ENCODE results near the gene ZNF185. TPM values are rescaled to one million over a fixed set of nuclear protein-coding genes. Genes with fewer than 3 reads are reported as not detected.

Gene ZNF185
- total and polyA plus RNA-seq, 2 of the 8 experiments (the other 6 are each of a cell fraction or from before 2014, with no cell fraction given) = 15.6 to 20.1 TPM

DNA sequence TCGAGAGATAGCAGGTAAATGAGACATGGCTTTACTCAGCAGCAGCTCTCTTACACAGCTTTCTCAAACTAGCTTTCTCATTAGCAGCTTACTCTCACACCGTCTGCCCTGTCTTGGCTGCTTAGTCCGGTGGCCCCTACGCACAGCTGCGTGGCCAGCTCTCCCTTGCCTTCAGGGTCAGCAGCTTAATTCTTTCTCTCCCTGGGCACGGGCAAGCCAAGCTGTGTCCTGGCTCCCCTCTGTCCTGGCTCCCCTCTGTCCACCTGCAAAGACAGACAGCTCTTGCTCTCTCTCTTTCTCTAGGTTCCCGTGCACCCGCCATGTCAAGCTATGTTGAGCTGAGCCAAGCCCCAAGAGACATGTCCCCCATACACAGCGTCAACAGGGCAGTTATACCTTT is 39.4 kb downstream of the ZNF185 start:
- 94% methylated on average over 8 of the region's 9 CpGs; no CpG with 5 or more reads in 1 of the 2 experiments for WGBS, 2 experiments (ENCODE audit: extremely low coverage in 1 of 2, insufficient coverage in 1 of 2, insufficient read length in 1 of 2, insufficient replicate concordance in 2 of 2, low coverage in 1 of 2, low lambda C conversion rate in 2 of 2, missing lambda C conversion rate in 1 of 2)
- no peak overlapping the region for H3K9ac ChIP-seq (replicated peaks in 1 of 4; ENCODE audit: extremely low read depth in 1 of 4, low read depth in 3 of 4, low read length in 3 of 4)
- CTCF ChIA-PET (ENCODE audit: partially characterized antibody) = interaction anchor here (1.3 to 1.6 kb wide), 3 partner anchors 11 to 24 kb away, joined by 4 to 7 read pairs (median 5); no protein-coding TSS in a partner anchor
- TF ChIP-seq BCL11A (IDR thresholded peaks at IDR 0.05; ENCODE audit: low read depth in 2 of 2, low read length in 2 of 2) (no peak), SUZ12 (IDR thresholded peaks at IDR 0.05; ENCODE audit: low read length) (no peak), PHF8 (conservative IDR thresholded peaks at IDR 0.05; ENCODE audit: low read depth, low read length) (no peak), NANOG (IDR thresholded peaks at IDR 0.05; ENCODE audit: insufficient read depth, low read depth, low read length, poor library complexity, severe bottlenecking) (no peak), RBBP5 (IDR thresholded peaks at IDR 0.05; ENCODE audit: borderline replicate concordance, low read depth, low read length) (no peak), CBX5 (IDR thresholded peaks at IDR 0.05; ENCODE audit: low read depth, low read length) (no peak), POU5F1 (IDR thresholded peaks at IDR 0.05; ENCODE audit: low read depth, low read length) (no peak), RFX5 (IDR thresholded peaks at IDR 0.05; ENCODE audit: borderline replicate concordance, low read depth, low read length) (no peak), JUN (IDR thresholded peaks at IDR 0.05; ENCODE audit: low read depth, low read length) (no peak), MAFK (IDR thresholded peaks at IDR 0.05; ENCODE audit: low read depth, low read length) (no peak), CHD2 (IDR thresholded peaks at IDR 0.05; ENCODE audit: low read length) (no peak), TAF7 (optimal IDR thresholded peaks at IDR 0.05; ENCODE audit: borderline replicate concordance, low read depth, low read length) (no peak), CEBPB (IDR thresholded peaks at IDR 0.05; ENCODE audit: low read depth, low read length) (no peak)
- TF ChIP-seq, protein P1, sequence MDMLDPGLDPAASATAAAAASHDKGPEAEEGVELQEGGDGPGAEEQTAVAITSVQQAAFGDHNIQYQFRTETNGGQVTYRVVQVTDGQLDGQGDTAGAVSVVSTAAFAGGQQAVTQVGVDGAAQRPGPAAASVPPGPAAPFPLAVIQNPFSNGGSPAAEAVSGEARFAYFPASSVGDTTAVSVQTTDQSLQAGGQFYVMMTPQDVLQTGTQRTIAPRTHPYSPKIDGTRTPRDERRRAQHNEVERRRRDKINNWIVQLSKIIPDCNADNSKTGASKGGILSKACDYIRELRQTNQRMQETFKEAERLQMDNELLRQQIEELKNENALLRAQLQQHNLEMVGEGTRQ (IDR thresholded peaks at IDR 0.05; ENCODE audit: low read length) = no peak

More for the DNA sequence above, 39.4 kb downstream of the ZNF185 start:
- no peak overlapping the region for H3K27ac ChIP-seq (ENCODE audit: low read depth, low read length)
- no peaks in the 10 kb centered on the region for H3K9me3 ChIP-seq (ENCODE audit: insufficient read depth in 2 of 2, low read depth in 1 of 2, low read length in 1 of 2)
- no peaks in the 10 kb centered on the region for H3K36me3 ChIP-seq (ENCODE audit: control insufficient read depth in 2 of 4, insufficient read depth in 4 of 4, low read length in 3 of 4)
- H3K27me3 ChIP-seq (replicated peaks in 1 of 4; ENCODE audit: control insufficient read depth in 3 of 4, extremely low read depth in 1 of 4, insufficient read depth in 3 of 4, low read length in 3 of 4) = no peaks in the 10 kb centered on the region
- FAIRE-seq (no peak), DNase-seq (ENCODE audit: low read depth in 1 of 2, low spot score in 2 of 2) (no peak)
- H2AK5ac ChIP-seq (ENCODE audit: low read depth, low read length) = no peak overlapping the region
- no peaks in the 10 kb centered on the region for H3K79me1 ChIP-seq (ENCODE audit: low read depth, low read length)
- no peak overlapping the region for H3K4ac ChIP-seq (replicated peaks; ENCODE audit: insufficient read length, low read depth, low read length)
- no peaks in the 10 kb centered on the region for H3K79me2 ChIP-seq (ENCODE audit: control insufficient read depth in 1 of 2, insufficient read depth in 2 of 2, low read length in 2 of 2)
- H2BK120ac ChIP-seq (replicated peaks; ENCODE audit: low read depth, low read length) = no peak overlapping the region
- no peak overlapping the region for H4K5ac ChIP-seq (ENCODE audit: insufficient read length, low read depth, low read length)
- no peak overlapping the region for H3K23ac ChIP-seq (ENCODE audit: insufficient read length)
- H3K56ac ChIP-seq (replicated peaks; ENCODE audit: insufficient read length, low read depth, low read length) = no peak overlapping the region
- H3K4me1 ChIP-seq (replicated peaks in 1 of 4; ENCODE audit: control insufficient read depth in 3 of 4, insufficient read depth in 4 of 4, low read length in 3 of 4) = peaks cover 0 to 4% (median 0%) of the 10 kb centered on the region in 4 experiments; a peak in 2 of 7 replicates
- no peak overlapping the region for H4K8ac ChIP-seq (ENCODE audit: extremely low read depth, insufficient read depth, low read length)
- H4K20me1 ChIP-seq (replicated peaks in 1 of 2; ENCODE audit: control insufficient read depth in 1 of 2, insufficient read depth in 2 of 2, low read length in 2 of 2) = no peaks in the 10 kb centered on the region
- no peak overlapping the region for H3K14ac ChIP-seq (ENCODE audit: insufficient read length)
- H3K18ac ChIP-seq (ENCODE audit: extremely low read depth, low read length) = no peak overlapping the region
- no peak overlapping the region for H3K4me2 ChIP-seq (ENCODE audit: insufficient read depth in 1 of 2, low read depth in 2 of 2, low read length in 2 of 2)
- H2BK5ac ChIP-seq (ENCODE audit: low read depth, low read length) = no peak overlapping the region
- H3K4me3 ChIP-seq (ENCODE audit: extremely low read depth in 1 of 4, insufficient read depth in 2 of 4, low read depth in 3 of 4, low read length in 4 of 4) = no peak overlapping the region
- no peak overlapping the region for H4K91ac ChIP-seq (replicated peaks; ENCODE audit: insufficient read length, low read length)
- POLR2A ChIA-PET (ENCODE audit: partially characterized antibody) = no interaction called here
- H2BK12ac ChIP-seq (ENCODE audit: low read depth, low read length) = no peak overlapping the region
- no peak overlapping the region for H2BK15ac ChIP-seq (ENCODE audit: low read length)
- H2BK20ac ChIP-seq (ENCODE audit: low read length) = no peak overlapping the region
- no peak overlapping the region for H2AFZ ChIP-seq (ENCODE audit: low read length)
- no peaks in the 10 kb centered on the region for H3K23me2 ChIP-seq (ENCODE audit: low read depth, low read length)

Measured in H1 (cell line).